Hepatocyte (in vitro differentiated cells): ENCODE results near the gene PAX3. TPM values are rescaled to one million over a fixed set of nuclear protein-coding genes. Genes with fewer than 3 reads are reported as not detected.

Experiments
- DNase-seq: peaks from one replicate; pipeline ENCODE4 v3.0.0-alpha.2; 2016; ENCODE audit warnings: low spot score
- H2AFZ ChIP-seq: fragments of 200-600 bp; sonication (generic); 2 replicates; pipeline ENCODE4 v1.6.0; 2016; ENCODE audit warnings: antibody characterized with exemption, mild to moderate bottlenecking
- H3K27ac ChIP-seq: fragments of 200-600 bp; sonication (generic); 2 replicates; pipeline ENCODE4 v1.5.1; 2016; ENCODE audit warnings: mild to moderate bottlenecking
- H3K27me3 ChIP-seq: fragments of 200-600 bp; sonication (generic); 2 replicates; pipeline ENCODE4 v1.6.1; 2016
- H3K36me3 ChIP-seq: fragments of 200-600 bp; sonication (generic); replicated peaks from 2 replicates; pipeline ENCODE4 v1.5.1; 2016; ENCODE audit warnings: low read depth; ENCODE audit not compliant: insufficient read depth
- H3K4me1 ChIP-seq: fragments of 200-600 bp; sonication (generic); 2 replicates; pipeline ENCODE4 v1.5.1; 2016; ENCODE audit warnings: mild to moderate bottlenecking, moderate library complexity; ENCODE audit not compliant: insufficient read depth
- H3K4me2 ChIP-seq: fragments of 200-600 bp; sonication (generic); 2 replicates; pipeline ENCODE4 v1.6.0; 2016
- H3K4me3 ChIP-seq: fragments of 200-600 bp; sonication (generic); 2 replicates; pipeline ENCODE4 v1.5.1; 2016; ENCODE audit warnings: mild to moderate bottlenecking
- H3K79me2 ChIP-seq: fragments of 200-600 bp; sonication (generic); 2 replicates; pipeline ENCODE4 v1.6.0; 2017; ENCODE audit warnings: mild to moderate bottlenecking
- H3K9me2 ChIP-seq: fragments of 200-600 bp; sonication (generic); replicated peaks from 2 replicates; pipeline ENCODE4 v1.6.0; 2017; ENCODE audit warnings: mild to moderate bottlenecking; ENCODE audit not compliant: insufficient read depth
- H3K9me3 ChIP-seq: fragments of 200-600 bp; sonication (generic); 2 replicates; pipeline ENCODE4 v1.5.1; 2016; ENCODE audit warnings: low read depth, mild to moderate bottlenecking
- H4K20me1 ChIP-seq: fragments of 200-600 bp; sonication (generic); 2 replicates; pipeline ENCODE4 v1.6.0; 2016; ENCODE audit warnings: mild to moderate bottlenecking; ENCODE audit not compliant: insufficient read depth, poor library complexity, severe bottlenecking
- CTCF ChIP-seq: fragments of 200-600 bp; sonication (generic); IDR thresholded peaks from 2 replicates; pipeline ENCODE4 v1.5.1; 2016; ENCODE audit warnings: antibody characterized with exemption, mild to moderate bottlenecking; ENCODE audit not compliant: poor library complexity
- EZH2 ChIP-seq: fragments of 200-600 bp; sonication (generic); IDR thresholded peaks from 2 replicates; pipeline ENCODE4 v1.6.1; 2016; ENCODE audit warnings: antibody characterized with exemption, mild to moderate bottlenecking, borderline replicate concordance
- EZH2phosphoT487 ChIP-seq: fragments of 200-600 bp; sonication (generic); IDR thresholded peaks from one replicate; pipeline ENCODE4 v1.6.1; 2018; ENCODE audit warnings: antibody characterized with exemption, mild to moderate bottlenecking, low read depth, moderate library complexity; ENCODE audit not compliant: unreplicated experiment, severe bottlenecking
- WGBS: methylation state at CpG from one replicate; pipeline ENCODE4 v1.1.6; 2016; ENCODE audit warnings: low lambda C conversion rate; ENCODE audit errors: missing lambda C conversion rate; 5-methylcytosine and 5-hydroxymethylcytosine counted together
- polyA plus RNA-seq: library from polyadenylated mRNA; unstranded; fragments of >200 nt; fragmentation: Nextera tagmentation; extraction: Ambion mirVana; gene quantifications from 2 replicates; pipeline ENCODE4 v1.2.1, GENCODE V29; 2016
- total RNA-seq: library from RNA; depleted of rRNA; stranded (reverse); fragments of >200 nt; gene quantifications from 2 replicates; pipeline ENCODE4 v1.2.3, GENCODE V29; 2014

PAX3 gene
- total and polyA plus RNA-seq, 2 experiments from 2014 or later, result not detected

GRCh38 chr2:222193328-222193983, 105.3 kb downstream of the PAX3 start:
- no peaks in the 10 kb centered on the region for H3K9me2 ChIP-seq
- TF ChIP-seq CTCF, result no peak
- no peak for TF ChIP-seq EZH2phosphoT487
- no peak for TF ChIP-seq EZH2
- no peaks in the 10 kb centered on the region for H3K79me2 ChIP-seq
- 15% methylated on average over 5 of the region's 5 CpGs for WGBS
- H3K4me1 ChIP-seq, result no peaks in the 10 kb centered on the region
- no peaks in the 10 kb centered on the region for H4K20me1 ChIP-seq
- H3K9me3 ChIP-seq, result no peaks in the 10 kb centered on the region
- peak overlapping the region; percentile 15 for H3K4me2 ChIP-seq
- no peak overlapping the region for H3K27ac ChIP-seq
- H2AFZ ChIP-seq, result no peak overlapping the region
- peak; percentile 6 for DNase-seq
- no peak overlapping the region for H3K4me3 ChIP-seq
- no peaks in the 10 kb centered on the region for H3K36me3 ChIP-seq
- H3K27me3 ChIP-seq, result peaks cover 9% of the 10 kb centered on the region

GRCh38 chr2:222180619-222181018, 118.2 kb downstream of the PAX3 start:
- Histone ChIP-seq H3K4me2 (no peak overlapping the region), H3K4me3 (no peak overlapping the region), H3K9me3 (no peaks in the 10 kb centered on the region), H3K36me3 (no peaks in the 10 kb centered on the region), H4K20me1 (no peaks in the 10 kb centered on the region), H3K79me2 (no peaks in the 10 kb centered on the region), H3K4me1 (no peaks in the 10 kb centered on the region), H3K27ac (no peak overlapping the region), H3K27me3 (no peaks in the 10 kb centered on the region), H3K9me2 (no peaks in the 10 kb centered on the region), H2AFZ (no peak overlapping the region)
- DNase-seq, result no peak
- WGBS, result 77% methylated on average over 1 of the region's 1 CpG
- TF ChIP-seq EZH2phosphoT487, result no peak
- TF ChIP-seq CTCF, result no peak
- TF ChIP-seq EZH2, result no peak

GRCh38 chr2:222179592-222179991, 119.2 kb downstream of the PAX3 start:
- no peak overlapping the region for H3K4me3 ChIP-seq
- H4K20me1 ChIP-seq, result no peaks in the 10 kb centered on the region
- no peak for DNase-seq
- H3K9me3 ChIP-seq, result no peaks in the 10 kb centered on the region
- H3K27me3 ChIP-seq, result no peaks in the 10 kb centered on the region
- TF ChIP-seq CTCF (no peak), EZH2phosphoT487 (no peak), EZH2 (no peak)
- H3K4me2 ChIP-seq, result no peak overlapping the region
- H3K79me2 ChIP-seq, result no peaks in the 10 kb centered on the region
- H3K9me2 ChIP-seq, result no peaks in the 10 kb centered on the region
- no peaks in the 10 kb centered on the region for H3K4me1 ChIP-seq
- H3K36me3 ChIP-seq, result no peaks in the 10 kb centered on the region
- no peak overlapping the region for H3K27ac ChIP-seq
- H2AFZ ChIP-seq, result no peak overlapping the region

- Histone ChIP-seq H3K36me3 (no peaks in the 10 kb centered on the region), H3K9me3 (no peaks in the 10 kb centered on the region), H4K20me1 (no peaks in the 10 kb centered on the region), H2AFZ (no peak overlapping the region), H3K27ac (no peak overlapping the region), H3K27me3 (peaks cover 5% of the 10 kb centered on the region), H3K4me1 (no peaks in the 10 kb centered on the region), H3K79me2 (no peaks in the 10 kb centered on the region), H3K4me3 (no peak overlapping the region), H3K9me2 (no peaks in the 10 kb centered on the region), H3K4me2 (no peak overlapping the region)
- no peak for DNase-seq
- TF ChIP-seq CTCF (no peak), EZH2 (no peak), EZH2phosphoT487 (no peak)
- 84% methylated on average over 4 of the region's 4 CpGs for WGBS
Observed at GRCh38 chr2:222178450-222178849, 120.3 kb downstream of the PAX3 start.
